Measurements from ENCODE around the gene TWF2. TPM values are rescaled to one million over a fixed set of nuclear protein-coding genes. Genes with fewer than 3 reads are reported as not detected.

TWF2 gene
- total and polyA plus RNA-seq, 9 donors: 14.3 to 56.3 (median 41.2) TPM

- WGBS, 3 donors: 15 to 21% (median 16%) methylated on average over 9 of the region's 9 CpGs
- intact Hi-C loops (cut with DNase I): no loop called here
- Histone ChIP-seq H3K27me3 (no peaks in the 10 kb centered on the region), H3K4me3 (no peak overlapping the region), H3K36me3 (no peaks in the 10 kb centered on the region), H3K9me3 (no peaks in the 10 kb centered on the region), H3K27ac (peak overlapping the region in 1 of 2 donors; percentile 31), H3K4me1 (ENCODE audit: insufficient read depth) (peaks cover 26% of the 10 kb centered on the region)
- TF ChIP-seq, protein P1, sequence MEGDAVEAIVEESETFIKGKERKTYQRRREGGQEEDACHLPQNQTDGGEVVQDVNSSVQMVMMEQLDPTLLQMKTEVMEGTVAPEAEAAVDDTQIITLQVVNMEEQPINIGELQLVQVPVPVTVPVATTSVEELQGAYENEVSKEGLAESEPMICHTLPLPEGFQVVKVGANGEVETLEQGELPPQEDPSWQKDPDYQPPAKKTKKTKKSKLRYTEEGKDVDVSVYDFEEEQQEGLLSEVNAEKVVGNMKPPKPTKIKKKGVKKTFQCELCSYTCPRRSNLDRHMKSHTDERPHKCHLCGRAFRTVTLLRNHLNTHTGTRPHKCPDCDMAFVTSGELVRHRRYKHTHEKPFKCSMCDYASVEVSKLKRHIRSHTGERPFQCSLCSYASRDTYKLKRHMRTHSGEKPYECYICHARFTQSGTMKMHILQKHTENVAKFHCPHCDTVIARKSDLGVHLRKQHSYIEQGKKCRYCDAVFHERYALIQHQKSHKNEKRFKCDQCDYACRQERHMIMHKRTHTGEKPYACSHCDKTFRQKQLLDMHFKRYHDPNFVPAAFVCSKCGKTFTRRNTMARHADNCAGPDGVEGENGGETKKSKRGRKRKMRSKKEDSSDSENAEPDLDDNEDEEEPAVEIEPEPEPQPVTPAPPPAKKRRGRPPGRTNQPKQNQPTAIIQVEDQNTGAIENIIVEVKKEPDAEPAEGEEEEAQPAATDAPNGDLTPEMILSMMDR (IDR thresholded peaks at IDR 0.05): no peak
- TF ChIP-seq EP300 (IDR thresholded peaks at IDR 0.05) (no peak), POLR2A (IDR thresholded peaks at IDR 0.05) (no peak)
- DNase-seq: peak; percentile 72 to 88 (median 84)
Observed at GRCh38 chr3:52190294-52191074, 48.5 kb downstream of the TWF2 start.

GRCh38 chr3:52188556-52188955 is 50.4 kb downstream of the TWF2 start:
- H3K9me3 ChIP-seq: no peaks in the 10 kb centered on the region
- no peak for DNase-seq
- no peak overlapping the region for H3K4me3 ChIP-seq
- H3K36me3 ChIP-seq: no peaks in the 10 kb centered on the region
- intact Hi-C loops (cut with DNase I): no loop called here
- H3K4me1 ChIP-seq (ENCODE audit: insufficient read depth): peaks cover 18% of the 10 kb centered on the region
- TF ChIP-seq, protein P1 (IDR thresholded peaks at IDR 0.05): no peak
- TF ChIP-seq EP300 (IDR thresholded peaks at IDR 0.05) (no peak), POLR2A (IDR thresholded peaks at IDR 0.05) (no peak)
- WGBS, 3 donors: 83 to 100% (median 94%) methylated on average over 1 of the region's 1 CpG
- no peaks in the 10 kb centered on the region for H3K27me3 ChIP-seq
- no peak overlapping the region for H3K27ac ChIP-seq

GRCh38 chr3:52186729-52187128 is 52.2 kb downstream of the TWF2 start:
- Histone ChIP-seq H3K27ac (no peak overlapping the region), H3K4me3 (no peak overlapping the region), H3K4me1 (ENCODE audit: insufficient read depth) (peaks cover 15% of the 10 kb centered on the region), H3K36me3 (no peaks in the 10 kb centered on the region), H3K9me3 (no peaks in the 10 kb centered on the region), H3K27me3 (no peaks in the 10 kb centered on the region)
- WGBS, 3 donors: 96 to 97% (median 97%) methylated on average over 9 of the region's 9 CpGs
- DNase-seq: no peak
- intact Hi-C loops (cut with DNase I): no loop called here
- TF ChIP-seq, protein P1 (IDR thresholded peaks at IDR 0.05): no peak
- TF ChIP-seq EP300 (IDR thresholded peaks at IDR 0.05) (no peak), POLR2A (IDR thresholded peaks at IDR 0.05) (no peak)

- peaks cover 10% of the 10 kb centered on the region for H3K4me1 ChIP-seq (ENCODE audit: insufficient read depth)
- no peaks in the 10 kb centered on the region for H3K9me3 ChIP-seq
- H3K4me3 ChIP-seq: no peak overlapping the region
- DNase-seq: no peak
- 95 to 97% (median 97%) methylated on average over 3 of the region's 3 CpGs for WGBS, 3 donors
- TF ChIP-seq EP300 (IDR thresholded peaks at IDR 0.05): no peak
- TF ChIP-seq, protein P1 (IDR thresholded peaks at IDR 0.05): no peak
- no peak for TF ChIP-seq POLR2A (IDR thresholded peaks at IDR 0.05)
- H3K36me3 ChIP-seq: no peaks in the 10 kb centered on the region
- H3K27ac ChIP-seq: no peak overlapping the region
- intact Hi-C loops (cut with DNase I): no loop called here
- H3K27me3 ChIP-seq: no peaks in the 10 kb centered on the region
Observed at GRCh38 chr3:52185837-52186236, 53.1 kb downstream of the TWF2 start.
